ENCODE data around the gene ORMDL3. TPM values are rescaled to one million over a fixed set of nuclear protein-coding genes. Genes with fewer than 3 reads are reported as not detected.
"Not testable (repeated sequence)": the region's sequence is repeated elsewhere in the genome, so short reads cannot be mapped to it uniquely, and the experiment has no call there.

Gene ORMDL3
- total RNA-seq, 1 donor from 2014 or later: 26.6 TPM

- H3K36me3 ChIP-seq (ENCODE audit: control insufficient read depth, insufficient read depth, low read length): no peaks in the 10 kb centered on the region
- peak; percentile 20 for DNase-seq (ENCODE audit: low read depth)
- H3K27me3 ChIP-seq (ENCODE audit: control insufficient read depth, insufficient read depth, low read length): peaks cover 2% of the 10 kb centered on the region
- no peak for FAIRE-seq
- no peak overlapping the region for H3K4me3 ChIP-seq (ENCODE audit: low read depth, low read length)
- TF ChIP-seq CTCF (IDR thresholded peaks at IDR 0.05; ENCODE audit: insufficient read depth, low read length, severe bottlenecking): no peak
Measured at GRCh38 chr17:39899215-39899614, 28.2 kb downstream of the ORMDL3 start.

GRCh38 chr17:39898088-39898487 is 29.3 kb downstream of the ORMDL3 start:
- Histone ChIP-seq H3K4me3 (ENCODE audit: low read depth, low read length) (no peak overlapping the region), H3K36me3 (ENCODE audit: control insufficient read depth, insufficient read depth, low read length) (no peaks in the 10 kb centered on the region), H3K27me3 (ENCODE audit: control insufficient read depth, insufficient read depth, low read length) (peaks cover 2% of the 10 kb centered on the region)
- no peak for DNase-seq (ENCODE audit: low read depth)
- no peak for TF ChIP-seq CTCF (IDR thresholded peaks at IDR 0.05; ENCODE audit: insufficient read depth, low read length, severe bottlenecking)
- FAIRE-seq: no peak

- Histone ChIP-seq H3K36me3 (ENCODE audit: control insufficient read depth, insufficient read depth, low read length) (no peaks in the 10 kb centered on the region), H3K4me3 (ENCODE audit: low read depth, low read length) (no peak overlapping the region), H3K27me3 (ENCODE audit: control insufficient read depth, insufficient read depth, low read length) (peaks cover 5% of the 10 kb centered on the region)
- TF ChIP-seq CTCF (IDR thresholded peaks at IDR 0.05; ENCODE audit: insufficient read depth, low read length, severe bottlenecking): no peak
- FAIRE-seq: no peak
- no peak for DNase-seq (ENCODE audit: low read depth)
Measured at GRCh38 chr17:39894681-39895376, 32.6 kb downstream of the ORMDL3 start.

GRCh38 chr17:39889200-39889599 is 38.2 kb downstream of the ORMDL3 start:
- no peak for DNase-seq (ENCODE audit: low read depth)
- no peak overlapping the region for H3K4me3 ChIP-seq (ENCODE audit: low read depth, low read length)
- peaks cover 3% of the 10 kb centered on the region for H3K27me3 ChIP-seq (ENCODE audit: control insufficient read depth, insufficient read depth, low read length)
- no peak for TF ChIP-seq CTCF (IDR thresholded peaks at IDR 0.05; ENCODE audit: insufficient read depth, low read length, severe bottlenecking)
- no peak for FAIRE-seq
- H3K36me3 ChIP-seq (ENCODE audit: control insufficient read depth, insufficient read depth, low read length): no peaks in the 10 kb centered on the region

GRCh38 chr17:39887078-39887477 is 40.3 kb downstream of the ORMDL3 start:
- no peaks in the 10 kb centered on the region for H3K36me3 ChIP-seq (ENCODE audit: control insufficient read depth, insufficient read depth, low read length)
- H3K4me3 ChIP-seq (ENCODE audit: low read depth, low read length): no peak overlapping the region
- H3K27me3 ChIP-seq (ENCODE audit: control insufficient read depth, insufficient read depth, low read length): no peaks in the 10 kb centered on the region
- FAIRE-seq (no peak), DNase-seq (ENCODE audit: low read depth) (no peak)
- no peak for TF ChIP-seq CTCF (IDR thresholded peaks at IDR 0.05; ENCODE audit: insufficient read depth, low read length, severe bottlenecking)

GRCh38 chr17:39886102-39886501 is 41.3 kb downstream of the ORMDL3 start:
- DNase-seq (ENCODE audit: low read depth); H3K36me3 ChIP-seq (ENCODE audit: control insufficient read depth, insufficient read depth, low read length); FAIRE-seq; H3K27me3 ChIP-seq (ENCODE audit: control insufficient read depth, insufficient read depth, low read length); H3K4me3 ChIP-seq (ENCODE audit: low read depth, low read length): not testable (repeated sequence)
